Gastrocnemius medialis (tissue), 4 donors: ENCODE data around the gene ARRB1.

Source experiments
- POLR2A ChIP-seq, 2 donors: fragments of 450-650 bp; IDR thresholded peaks; one replicate each; pipeline ENCODE4 v1.6.1; 2017; ENCODE audit warnings: antibody characterized with exemption in 2 of 2, mild to moderate bottlenecking in 2 of 2, moderate library complexity in 2 of 2
- TF ChIP-seq, protein P1 (sequence below), 5 experiments: fragments of 450-650 bp in 3 of 5; fragments of 200-600 bp in 2 of 5; sonication (generic) in 2 of 5; IDR thresholded peaks in 4 of 5; conservative IDR thresholded peaks in 1 of 5; 1 replicate in 4 of 5; 2 replicates in 1 of 5; pipeline ENCODE4 v1.5.1; 2016 to 2019; ENCODE audit warnings: antibody characterized with exemption in 5 of 5, mild to moderate bottlenecking in 3 of 5, moderate library complexity in 3 of 5

DNA sequence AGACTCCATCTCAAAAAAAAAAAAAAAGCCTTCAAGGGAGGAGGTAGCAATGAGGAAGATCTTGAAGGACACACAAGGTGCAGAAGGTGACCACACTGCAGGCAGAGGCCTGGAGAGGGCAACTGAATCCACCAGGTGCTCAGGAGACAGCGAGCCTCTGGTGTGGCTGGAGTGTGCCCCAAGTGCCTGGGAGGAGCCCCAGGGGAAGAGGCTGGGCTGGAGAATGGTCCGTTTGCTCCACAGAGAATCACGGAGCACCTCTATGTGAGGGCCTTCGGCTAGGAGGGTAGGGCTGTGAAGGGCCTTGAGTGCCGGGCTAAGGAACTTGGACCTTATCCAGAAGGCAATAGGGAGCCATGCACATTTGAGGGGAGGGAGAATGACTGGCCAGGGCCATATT lies 50.3 kb downstream of the ARRB1 start:
- TF ChIP-seq, protein P1, sequence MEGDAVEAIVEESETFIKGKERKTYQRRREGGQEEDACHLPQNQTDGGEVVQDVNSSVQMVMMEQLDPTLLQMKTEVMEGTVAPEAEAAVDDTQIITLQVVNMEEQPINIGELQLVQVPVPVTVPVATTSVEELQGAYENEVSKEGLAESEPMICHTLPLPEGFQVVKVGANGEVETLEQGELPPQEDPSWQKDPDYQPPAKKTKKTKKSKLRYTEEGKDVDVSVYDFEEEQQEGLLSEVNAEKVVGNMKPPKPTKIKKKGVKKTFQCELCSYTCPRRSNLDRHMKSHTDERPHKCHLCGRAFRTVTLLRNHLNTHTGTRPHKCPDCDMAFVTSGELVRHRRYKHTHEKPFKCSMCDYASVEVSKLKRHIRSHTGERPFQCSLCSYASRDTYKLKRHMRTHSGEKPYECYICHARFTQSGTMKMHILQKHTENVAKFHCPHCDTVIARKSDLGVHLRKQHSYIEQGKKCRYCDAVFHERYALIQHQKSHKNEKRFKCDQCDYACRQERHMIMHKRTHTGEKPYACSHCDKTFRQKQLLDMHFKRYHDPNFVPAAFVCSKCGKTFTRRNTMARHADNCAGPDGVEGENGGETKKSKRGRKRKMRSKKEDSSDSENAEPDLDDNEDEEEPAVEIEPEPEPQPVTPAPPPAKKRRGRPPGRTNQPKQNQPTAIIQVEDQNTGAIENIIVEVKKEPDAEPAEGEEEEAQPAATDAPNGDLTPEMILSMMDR (IDR thresholded peaks at IDR 0.05 in 4 of 5, conservative IDR thresholded peaks at IDR 0.05 in 1 of 5): no peak
- TF ChIP-seq POLR2A (IDR thresholded peaks at IDR 0.05): no peak
